Esophagus muscularis mucosa (tissue), 3 donors: ENCODE measurements around the gene ZNRF2.

Experiments used
- POLR2A ChIP-seq: fragments of 450-650 bp; IDR thresholded peaks from one replicate; pipeline ENCODE4 v1.6.1; 2017; ENCODE audit warnings: antibody characterized with exemption, moderate library complexity, mild to moderate bottlenecking, low read depth
- TF ChIP-seq, protein P1 (sequence below), 3 experiments: fragments of 200-600 bp in 2 of 3; fragments of 450-650 bp in 1 of 3; sonication (generic) in 2 of 3; IDR thresholded peaks; one replicate each; pipeline ENCODE4 v1.5.1; 2017 to 2019; ENCODE audit warnings: antibody characterized with exemption in 3 of 3, mild to moderate bottlenecking in 2 of 3, moderate library complexity in 1 of 3

DNA sequence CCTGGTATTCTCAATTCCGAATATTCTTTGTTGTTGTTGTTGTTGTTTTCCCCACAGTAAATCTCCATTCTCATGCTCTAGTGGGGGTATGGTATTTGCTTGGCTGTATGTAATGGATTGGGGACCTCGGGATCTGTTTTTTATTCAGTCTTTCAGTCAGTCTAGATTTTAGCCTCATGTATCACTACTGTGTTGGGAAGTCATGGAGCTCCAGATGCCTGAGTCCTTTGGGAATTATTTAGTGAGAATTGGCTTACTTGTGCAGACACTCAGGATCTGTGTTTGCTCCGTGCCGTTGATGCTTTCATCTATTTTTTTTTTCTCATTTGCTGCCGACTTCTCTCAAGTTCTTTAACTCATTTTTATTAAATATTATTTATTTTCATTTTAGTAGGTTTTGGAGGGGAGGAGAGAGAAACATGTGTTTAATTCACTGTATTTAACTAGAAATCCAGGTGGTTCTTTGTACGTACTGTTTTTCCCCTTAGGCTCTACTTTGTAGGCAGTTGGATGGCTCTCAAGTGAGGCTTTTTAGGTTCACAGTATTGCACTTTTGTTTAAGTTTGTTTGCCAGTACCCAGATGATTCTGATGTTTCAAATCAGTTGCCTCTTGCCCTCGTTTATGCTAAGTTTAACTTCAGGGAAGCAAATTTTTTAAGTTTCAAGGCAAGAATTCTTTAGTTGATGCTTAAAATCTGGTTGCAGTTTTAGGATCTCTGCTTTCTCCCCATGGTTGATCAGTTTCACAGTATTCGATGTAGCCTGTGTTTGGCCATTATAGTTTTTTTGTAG, 36.9 kb downstream of the ZNRF2 start:
- no peak for TF ChIP-seq POLR2A
- TF ChIP-seq, protein P1, sequence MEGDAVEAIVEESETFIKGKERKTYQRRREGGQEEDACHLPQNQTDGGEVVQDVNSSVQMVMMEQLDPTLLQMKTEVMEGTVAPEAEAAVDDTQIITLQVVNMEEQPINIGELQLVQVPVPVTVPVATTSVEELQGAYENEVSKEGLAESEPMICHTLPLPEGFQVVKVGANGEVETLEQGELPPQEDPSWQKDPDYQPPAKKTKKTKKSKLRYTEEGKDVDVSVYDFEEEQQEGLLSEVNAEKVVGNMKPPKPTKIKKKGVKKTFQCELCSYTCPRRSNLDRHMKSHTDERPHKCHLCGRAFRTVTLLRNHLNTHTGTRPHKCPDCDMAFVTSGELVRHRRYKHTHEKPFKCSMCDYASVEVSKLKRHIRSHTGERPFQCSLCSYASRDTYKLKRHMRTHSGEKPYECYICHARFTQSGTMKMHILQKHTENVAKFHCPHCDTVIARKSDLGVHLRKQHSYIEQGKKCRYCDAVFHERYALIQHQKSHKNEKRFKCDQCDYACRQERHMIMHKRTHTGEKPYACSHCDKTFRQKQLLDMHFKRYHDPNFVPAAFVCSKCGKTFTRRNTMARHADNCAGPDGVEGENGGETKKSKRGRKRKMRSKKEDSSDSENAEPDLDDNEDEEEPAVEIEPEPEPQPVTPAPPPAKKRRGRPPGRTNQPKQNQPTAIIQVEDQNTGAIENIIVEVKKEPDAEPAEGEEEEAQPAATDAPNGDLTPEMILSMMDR (IDR thresholded peaks at IDR 0.05) = no peak
